Measurements from ENCODE around the gene CPA2. TPM values are rescaled to one million over a fixed set of nuclear protein-coding genes. Genes with fewer than 3 reads are reported as not detected.
A peak's percentile ranks its signal among the peaks of the same experiment; 100 is the strongest.

Gene CPA2
- total RNA-seq, 1 donor from 2014 or later = 85.0 TPM

DNA sequence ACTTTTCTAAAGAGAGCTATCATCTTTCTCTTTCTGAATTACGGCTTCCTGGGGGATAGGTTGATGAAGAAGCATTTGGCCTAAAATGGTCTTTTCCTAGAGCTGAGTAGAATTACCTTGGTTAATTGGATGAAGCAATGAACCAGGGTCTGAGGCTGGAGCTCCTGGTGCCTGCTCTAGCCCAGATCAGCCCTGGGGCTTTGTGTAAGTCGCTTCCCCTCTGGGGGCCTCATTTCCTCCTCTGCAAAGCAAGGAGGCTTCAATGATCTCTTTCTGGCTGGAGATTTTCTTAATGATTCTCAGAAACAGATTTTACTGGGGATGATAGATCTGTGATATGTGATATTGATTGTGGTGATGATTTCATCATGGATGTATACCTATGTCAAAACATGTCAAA, 3.5 kb upstream of the CPA2 start:
- peaks cover 48% of the 10 kb centered on the region for H3K4me1 Mint-ChIP-seq (ENCODE audit: low read depth)

DNA sequence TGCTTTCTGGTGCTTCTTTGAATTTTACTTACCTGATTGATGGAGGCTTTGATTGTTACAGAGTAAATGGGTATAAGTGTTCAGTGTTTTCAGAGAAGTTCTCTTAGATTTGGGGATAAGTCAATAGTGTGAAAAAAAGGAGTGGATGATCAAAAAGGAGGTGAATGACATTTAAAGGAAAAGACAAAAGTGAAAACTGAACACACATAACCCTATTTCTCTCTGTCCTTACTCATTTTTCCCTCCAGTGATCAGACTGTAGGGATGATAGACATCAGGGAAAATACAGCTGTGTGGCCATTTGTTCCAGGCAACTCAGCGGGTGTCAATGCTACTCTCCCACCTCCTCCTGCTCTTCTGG, 278 bp downstream of the CPA2 start:
- Mint-ChIP-seq H3K36me3 (ENCODE audit: insufficient read depth) (peaks cover 3% of the 10 kb centered on the region), H3K9me3 (ENCODE audit: low read depth) (no peaks in the 10 kb centered on the region), H3K4me3 (ENCODE audit: low read depth) (peak overlapping the region; percentile 66), H3K27me3 (no peaks in the 10 kb centered on the region), H3K27ac (peak overlapping the region; percentile 39), H3K4me1 (ENCODE audit: low read depth) (peaks cover 62% of the 10 kb centered on the region)
- TF ChIP-seq, protein P1, sequence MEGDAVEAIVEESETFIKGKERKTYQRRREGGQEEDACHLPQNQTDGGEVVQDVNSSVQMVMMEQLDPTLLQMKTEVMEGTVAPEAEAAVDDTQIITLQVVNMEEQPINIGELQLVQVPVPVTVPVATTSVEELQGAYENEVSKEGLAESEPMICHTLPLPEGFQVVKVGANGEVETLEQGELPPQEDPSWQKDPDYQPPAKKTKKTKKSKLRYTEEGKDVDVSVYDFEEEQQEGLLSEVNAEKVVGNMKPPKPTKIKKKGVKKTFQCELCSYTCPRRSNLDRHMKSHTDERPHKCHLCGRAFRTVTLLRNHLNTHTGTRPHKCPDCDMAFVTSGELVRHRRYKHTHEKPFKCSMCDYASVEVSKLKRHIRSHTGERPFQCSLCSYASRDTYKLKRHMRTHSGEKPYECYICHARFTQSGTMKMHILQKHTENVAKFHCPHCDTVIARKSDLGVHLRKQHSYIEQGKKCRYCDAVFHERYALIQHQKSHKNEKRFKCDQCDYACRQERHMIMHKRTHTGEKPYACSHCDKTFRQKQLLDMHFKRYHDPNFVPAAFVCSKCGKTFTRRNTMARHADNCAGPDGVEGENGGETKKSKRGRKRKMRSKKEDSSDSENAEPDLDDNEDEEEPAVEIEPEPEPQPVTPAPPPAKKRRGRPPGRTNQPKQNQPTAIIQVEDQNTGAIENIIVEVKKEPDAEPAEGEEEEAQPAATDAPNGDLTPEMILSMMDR (IDR thresholded peaks at IDR 0.05; ENCODE audit: unreplicated experiment) = no peak
- no peak for DNase-seq (ENCODE audit: low spot score, unreplicated experiment)

More for the DNA sequence above, 3.5 kb upstream of the CPA2 start:
- H3K9me3 Mint-ChIP-seq (ENCODE audit: low read depth) = peaks cover 7% of the 10 kb centered on the region
- H3K27ac Mint-ChIP-seq = no peak overlapping the region
- H3K27me3 Mint-ChIP-seq = no peaks in the 10 kb centered on the region
- H3K36me3 Mint-ChIP-seq (ENCODE audit: insufficient read depth) = peaks cover 1% of the 10 kb centered on the region
- H3K4me3 Mint-ChIP-seq (ENCODE audit: low read depth) = no peak overlapping the region
- TF ChIP-seq, protein P1 (IDR thresholded peaks at IDR 0.05; ENCODE audit: unreplicated experiment) = no peak
- DNase-seq (ENCODE audit: low spot score, unreplicated experiment) = no peak

DNA sequence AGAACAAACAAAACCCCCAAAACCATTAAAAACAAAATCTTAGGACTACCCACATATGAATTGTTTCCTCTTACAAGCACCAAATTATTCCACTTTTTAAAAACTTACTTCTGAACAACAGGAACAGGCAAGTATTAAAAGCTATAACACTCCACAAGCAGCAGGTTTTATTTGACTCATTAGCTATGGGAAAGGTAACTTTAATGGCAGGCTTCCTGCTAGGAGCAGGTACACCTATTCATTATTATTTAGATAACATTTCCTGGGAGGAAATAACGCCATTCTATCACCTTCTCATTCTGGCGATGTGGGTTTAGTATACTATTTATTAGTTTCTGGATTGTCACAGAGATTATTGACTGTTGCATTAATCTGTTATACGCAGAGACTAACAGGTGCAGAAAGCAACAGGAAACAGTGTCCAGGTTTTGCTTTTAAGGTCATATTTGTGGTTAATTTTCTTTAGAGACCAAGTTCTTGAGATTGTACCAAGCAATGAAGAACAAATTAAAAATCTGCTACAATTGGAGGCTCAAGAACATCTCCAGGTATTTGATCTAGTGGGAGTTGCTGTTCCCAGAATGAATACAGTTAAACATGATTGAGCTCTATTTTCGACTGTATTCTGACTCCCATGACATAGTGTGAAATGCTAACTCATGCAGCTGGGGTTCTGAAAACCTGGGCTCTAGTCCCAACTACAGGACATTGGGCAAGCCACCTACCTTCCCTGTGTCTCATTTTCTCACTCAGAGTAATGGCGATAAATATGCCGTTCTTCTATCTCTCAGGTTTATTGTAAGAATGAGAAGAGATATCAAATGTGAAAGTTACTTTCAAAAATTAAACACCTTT, 2.0 kb downstream of the CPA2 start:
- Mint-ChIP-seq H3K36me3 (ENCODE audit: insufficient read depth) (peaks cover 2% of the 10 kb centered on the region), H3K4me3 (ENCODE audit: low read depth) (peak overlapping the region; percentile 66), H3K4me1 (ENCODE audit: low read depth) (peaks cover 66% of the 10 kb centered on the region), H3K27me3 (no peaks in the 10 kb centered on the region), H3K9me3 (ENCODE audit: low read depth) (no peaks in the 10 kb centered on the region), H3K27ac (peak overlapping the region; percentile 21)
- TF ChIP-seq, protein P1 (IDR thresholded peaks at IDR 0.05; ENCODE audit: unreplicated experiment) = no peak
- DNase-seq (ENCODE audit: low spot score, unreplicated experiment) = no peak

DNA sequence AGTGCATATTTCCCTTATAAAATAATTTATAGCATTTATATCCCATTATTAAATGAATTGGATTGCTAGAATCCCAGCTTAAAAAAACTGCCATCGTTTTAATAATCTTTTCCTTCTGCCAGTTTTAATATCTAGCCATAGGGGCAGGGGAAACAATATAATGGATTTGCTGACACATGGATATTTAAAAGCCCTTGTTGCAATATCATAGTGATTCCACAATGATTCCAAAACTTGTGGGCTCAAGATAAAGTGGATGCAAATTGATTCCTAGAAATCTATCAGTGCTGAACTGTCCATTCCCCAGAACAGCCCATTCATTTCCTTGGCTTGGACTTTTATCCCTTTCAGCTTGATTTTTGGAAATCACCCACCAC, 2.6 kb downstream of the CPA2 start:
- no peaks in the 10 kb centered on the region for H3K27me3 Mint-ChIP-seq

DNA sequence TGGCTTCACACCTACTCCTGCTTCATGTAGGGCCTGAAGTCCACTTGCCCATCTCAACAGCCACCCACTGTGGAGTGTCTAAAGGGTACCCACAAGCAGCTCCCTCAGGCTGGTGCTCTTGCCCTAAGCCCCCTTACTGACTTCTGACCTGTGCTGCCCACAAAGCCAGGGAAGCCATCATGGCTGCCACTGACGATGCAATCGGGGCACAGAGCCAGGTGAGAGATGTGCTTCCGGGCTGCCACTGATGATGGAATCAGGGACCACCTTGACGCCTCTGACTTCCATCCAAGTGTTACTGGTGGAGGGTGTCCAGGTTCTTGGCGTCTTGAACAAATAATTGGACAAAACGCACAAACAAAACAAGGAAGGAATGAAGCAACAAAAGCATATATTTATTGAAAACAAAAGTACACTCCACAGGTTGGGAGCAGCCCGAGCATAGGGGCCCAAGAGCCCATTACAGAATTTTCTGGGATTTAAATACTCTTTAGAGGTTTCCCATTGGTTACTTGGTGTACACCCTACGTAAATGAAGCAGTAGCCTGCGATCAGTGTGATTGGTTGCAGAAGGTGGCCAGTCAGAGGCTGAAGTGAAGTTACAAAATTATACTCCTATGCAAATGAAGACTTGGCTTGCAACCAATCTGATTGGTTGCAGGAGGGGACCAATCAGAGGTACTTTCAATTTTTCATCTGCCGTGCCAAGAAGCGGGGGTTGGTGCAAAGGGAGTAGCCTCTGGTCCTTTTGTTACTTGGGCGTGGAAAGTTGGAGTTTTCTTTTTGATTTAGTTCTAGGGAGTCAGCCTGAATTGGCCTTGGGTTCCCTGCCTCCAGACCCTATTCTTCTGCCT, 4.5 kb downstream of the CPA2 start:
- peaks cover 58% of the 10 kb centered on the region for H3K4me1 Mint-ChIP-seq (ENCODE audit: low read depth)
- H3K4me3 Mint-ChIP-seq (ENCODE audit: low read depth) = no peak overlapping the region
- DNase-seq (ENCODE audit: low spot score, unreplicated experiment) = no peak
- H3K27me3 Mint-ChIP-seq = no peaks in the 10 kb centered on the region
- peaks cover 3% of the 10 kb centered on the region for H3K36me3 Mint-ChIP-seq (ENCODE audit: insufficient read depth)
- peak overlapping the region; percentile 81 for H3K27ac Mint-ChIP-seq
- TF ChIP-seq, protein P1 (IDR thresholded peaks at IDR 0.05; ENCODE audit: unreplicated experiment) = no peak
- H3K9me3 Mint-ChIP-seq (ENCODE audit: low read depth) = no peaks in the 10 kb centered on the region

More for the DNA sequence above, 2.6 kb downstream of the CPA2 start:
- H3K9me3 Mint-ChIP-seq (ENCODE audit: low read depth) = no peaks in the 10 kb centered on the region
- H3K36me3 Mint-ChIP-seq (ENCODE audit: insufficient read depth) = peaks cover 2% of the 10 kb centered on the region
- no peak for DNase-seq (ENCODE audit: low spot score, unreplicated experiment)
- no peak overlapping the region for H3K27ac Mint-ChIP-seq
- H3K4me3 Mint-ChIP-seq (ENCODE audit: low read depth) = no peak overlapping the region
- TF ChIP-seq, protein P1 (IDR thresholded peaks at IDR 0.05; ENCODE audit: unreplicated experiment) = no peak
- peaks cover 67% of the 10 kb centered on the region for H3K4me1 Mint-ChIP-seq (ENCODE audit: low read depth)

Data from progenitor cell of endocrine pancreas (in vitro differentiated cells).